Measurements from ENCODE around the gene SLC32A1.
A peak's percentile ranks its signal among the peaks of the same experiment; 100 is the strongest.

The SLC32A1 gene

GRCh38 chr20:38747495-38748096 lies 23.3 kb downstream of the SLC32A1 start:
- Histone ChIP-seq H3K79me2 (ENCODE audit: insufficient read depth, low read length) (peaks cover 27% of the 10 kb centered on the region), H3K36me3 (ENCODE audit: insufficient read depth, low read length) (no peaks in the 10 kb centered on the region), H3K4me2 (ENCODE audit: low read depth, low read length, poor library complexity, severe bottlenecking) (peak overlapping the region; percentile 79), H3F3A (ENCODE audit: low read depth) (no peaks in the 10 kb centered on the region), H3K9ac (ENCODE audit: low read depth, low read length, poor library complexity, severe bottlenecking) (peak overlapping the region; percentile 74), H2AFZ (ENCODE audit: low read length) (peak overlapping the region; percentile 94), H3K4me1 (ENCODE audit: insufficient read depth, low read length, poor library complexity, severe bottlenecking) (peaks cover 28% of the 10 kb centered on the region), H4K20me1 (ENCODE audit: insufficient read depth, low read length, poor library complexity, severe bottlenecking) (peaks cover 13% of the 10 kb centered on the region), H3K4me3 (ENCODE audit: low read length, poor library complexity, severe bottlenecking) (peak overlapping the region; percentile 84), H3K9me2 (replicated peaks; ENCODE audit: low read depth, low read length) (no peaks in the 10 kb centered on the region), H3K9me3 (ENCODE audit: insufficient read depth, low read depth, low read length) (no peaks in the 10 kb centered on the region), H3K27me3 (ENCODE audit: insufficient read depth, low read length, poor library complexity, severe bottlenecking) (no peaks in the 10 kb centered on the region)
- TF ChIP-seq EZH2phosphoT487 (IDR thresholded peaks at IDR 0.05; ENCODE audit: borderline replicate concordance) = no peak

- Histone ChIP-seq H3K4me2 (ENCODE audit: low read depth, low read length, poor library complexity, severe bottlenecking) (peak within 1 kb of the TSS; percentile 79), H3K9me2 (replicated peaks; ENCODE audit: low read depth, low read length) (no peaks in the 10 kb centered on the region), H3K27me3 (ENCODE audit: insufficient read depth, low read length, poor library complexity, severe bottlenecking) (no peaks in the 10 kb centered on the region), H3K9ac (ENCODE audit: low read depth, low read length, poor library complexity, severe bottlenecking) (peak within 1 kb of the TSS; percentile 74), H3K4me3 (ENCODE audit: low read length, poor library complexity, severe bottlenecking) (peak within 1 kb of the TSS; percentile 84), H4K20me1 (ENCODE audit: insufficient read depth, low read length, poor library complexity, severe bottlenecking) (peaks cover 13% of the 10 kb centered on the region), H3K4me1 (ENCODE audit: insufficient read depth, low read length, poor library complexity, severe bottlenecking) (peaks cover 28% of the 10 kb centered on the region), H3K36me3 (ENCODE audit: insufficient read depth, low read length) (no peaks in the 10 kb centered on the region), H3F3A (ENCODE audit: low read depth) (no peaks in the 10 kb centered on the region), H2AFZ (ENCODE audit: low read length) (peak within 1 kb of the TSS; percentile 94), H3K9me3 (ENCODE audit: insufficient read depth, low read depth, low read length) (no peaks in the 10 kb centered on the region), H3K79me2 (ENCODE audit: insufficient read depth, low read length) (peaks cover 29% of the 10 kb centered on the region)
- no peak for TF ChIP-seq EZH2phosphoT487 (IDR thresholded peaks at IDR 0.05; ENCODE audit: borderline replicate concordance)
- TF ChIP-seq CTCF (conservative IDR thresholded peaks at IDR 0.05; ENCODE audit: low read length) = no peak
These were observed 24.0 kb downstream of the SLC32A1 start, which contains the start of gene ACTR5 for GRCh38 chr20:38748097-38748860. Gene ACTR5, plus strand, starts transcription at chr20:38748460. Its CDS starts 19 bp downstream, at chr20:38748479.

GRCh38 chr20:38748861-38749149 lies 24.5 kb downstream of the SLC32A1 start:
- Histone ChIP-seq H3F3A (ENCODE audit: low read depth) (no peaks in the 10 kb centered on the region), H3K4me2 (ENCODE audit: low read depth, low read length, poor library complexity, severe bottlenecking) (peak overlapping the region; percentile 79), H3K4me1 (ENCODE audit: insufficient read depth, low read length, poor library complexity, severe bottlenecking) (peaks cover 28% of the 10 kb centered on the region), H3K9ac (ENCODE audit: low read depth, low read length, poor library complexity, severe bottlenecking) (peak overlapping the region; percentile 74), H3K4me3 (ENCODE audit: low read length, poor library complexity, severe bottlenecking) (peak overlapping the region; percentile 84), H3K36me3 (ENCODE audit: insufficient read depth, low read length) (no peaks in the 10 kb centered on the region), H4K20me1 (ENCODE audit: insufficient read depth, low read length, poor library complexity, severe bottlenecking) (peaks cover 13% of the 10 kb centered on the region), H3K79me2 (ENCODE audit: insufficient read depth, low read length) (peaks cover 29% of the 10 kb centered on the region), H3K9me3 (ENCODE audit: insufficient read depth, low read depth, low read length) (no peaks in the 10 kb centered on the region), H3K9me2 (replicated peaks; ENCODE audit: low read depth, low read length) (no peaks in the 10 kb centered on the region), H3K27me3 (ENCODE audit: insufficient read depth, low read length, poor library complexity, severe bottlenecking) (no peaks in the 10 kb centered on the region), H2AFZ (ENCODE audit: low read length) (peak overlapping the region; percentile 94)
- TF ChIP-seq EZH2phosphoT487 (IDR thresholded peaks at IDR 0.05; ENCODE audit: borderline replicate concordance) (no peak), CTCF (conservative IDR thresholded peaks at IDR 0.05; ENCODE audit: low read length) (no peak)
